GM10248 (cell line): ENCODE data around the gene RASSF5.
"Not testable (repeated sequence)": the region's sequence is repeated elsewhere in the genome, so short reads cannot be mapped to it uniquely, and the experiment has no call there.

Source experiments
- CTCF ChIA-PET: fragments of 300-600 bp; sonication (Branson Sonifier 250); formaldehyde crosslinking; extraction: SDS; loops from one replicate; lab custom pipeline; 2021; ENCODE audit warnings: antibody characterized with exemption; lab: Yijun Ruan, JAX
- POLR2A ChIA-PET: fragments of 350-650 bp; sonication (Branson Sonifier 250); formaldehyde crosslinking; extraction: SDS; loops from one replicate; lab custom pipeline; 2020; ENCODE audit warnings: antibody characterized with exemption; lab: Yijun Ruan, JAX
- DNase-seq: peaks from one replicate; pipeline ENCODE4 v3.0.0; 2012; ENCODE audit errors: extremely low spot score
- CTCF ChIP-seq: IDR thresholded peaks from 2 replicates; pipeline ENCODE4 v1.5.1; 2012; ENCODE audit warnings: mild to moderate bottlenecking, low read depth; ENCODE audit errors: extremely low read depth, missing control alignments, control extremely low read depth

RASSF5 gene

GRCh38 chr1:206579747-206580437 is 72.6 kb downstream of the RASSF5 start:
- POLR2A ChIA-PET = interaction anchor here (0.6 to 1.3 kb wide), 4 partner anchors 13 to 73 kb away, joined by 3 to 5 read pairs (median 4); partner anchors contain the start of gene RASSF5

GRCh38 chr1:206580438-206581113 is 73.2 kb downstream of the RASSF5 start:
- POLR2A ChIA-PET = interaction anchor here (0.6 to 1.3 kb wide), 6 partner anchors 13 to 73 kb away, joined by 3 to 5 read pairs (median 4); partner anchors contain the start of gene RASSF5

More at GRCh38 chr1:206579747-206580437, 72.6 kb downstream of the RASSF5 start:
- no peak for TF ChIP-seq CTCF
- CTCF ChIA-PET = interaction anchor here (0.9 to 15.2 kb wide), 23 partner anchors 8 to 117 kb away, joined by 3 to 191 read pairs (median 7); partner anchors contain the start of genes DYRK3, EIF2D and RASSF5
- DNase-seq = peak; percentile 83

DNA sequence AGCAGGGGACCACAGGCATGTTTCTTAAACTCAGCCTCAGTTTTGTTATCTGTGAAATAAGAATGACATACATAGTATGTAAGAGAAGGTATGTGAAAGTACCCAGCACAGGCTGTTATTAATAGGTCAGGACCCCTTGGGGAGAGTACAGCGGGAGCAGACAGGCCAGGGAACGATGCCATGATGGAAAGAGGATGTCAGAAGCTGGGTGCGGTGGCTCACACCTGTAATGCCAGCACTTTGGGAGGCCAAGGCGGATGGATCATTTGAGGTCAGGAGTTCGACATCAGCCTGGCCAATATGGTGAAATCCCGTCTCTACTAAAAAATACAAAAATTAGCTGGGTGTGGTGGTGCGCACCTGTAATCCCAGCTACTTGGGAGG is 73.8 kb downstream of the RASSF5 start:
- DNase-seq = not testable (repeated sequence)
- ChIA-PET POLR2A (interaction anchor here (0.7 to 1.1 kb wide), 3 partner anchors 17 to 50 kb away, joined by 3 to 4 read pairs (median 4); no protein-coding TSS in a partner anchor), CTCF (interaction anchor here (0.9 to 15.2 kb wide), 20 partner anchors 12 to 119 kb away, joined by 3 to 191 read pairs (median 6); partner anchors contain the start of genes IKBKE and RASSF5)

More at GRCh38 chr1:206580438-206581113, 73.2 kb downstream of the RASSF5 start:
- CTCF ChIA-PET = interaction anchor here (0.9 to 15.2 kb wide), 27 partner anchors 12 to 118 kb away, joined by 3 to 191 read pairs (median 5); partner anchors contain the start of genes DYRK3, EIF2D, IKBKE and RASSF5
- no peak for DNase-seq
- TF ChIP-seq CTCF = no peak

- POLR2A ChIA-PET = interaction anchor here (0.7 to 1.0 kb wide), 2 partner anchors 17 to 50 kb away, joined by 3 to 4 read pairs; no protein-coding TSS in a partner anchor
- TF ChIP-seq CTCF = no peak
Observed at GRCh38 chr1:206581571-206581981, 74.2 kb downstream of the RASSF5 start.

GRCh38 chr1:206582537-206582936 is 75.2 kb downstream of the RASSF5 start:
- POLR2A ChIA-PET = no interaction called here
- no peak for DNase-seq
- TF ChIP-seq CTCF = no peak
- CTCF ChIA-PET = interaction anchor here (0.9 to 15.2 kb wide), 25 partner anchors 8 to 120 kb away, joined by 3 to 191 read pairs (median 16); partner anchors contain the start of genes EIF2D, IKBKE and RASSF5

More at GRCh38 chr1:206581571-206581981, 74.2 kb downstream of the RASSF5 start:
- CTCF ChIA-PET = interaction anchor here (0.9 to 15.2 kb wide), 16 partner anchors 11 to 119 kb away, joined by 3 to 191 read pairs (median 7); partner anchors contain the start of genes IKBKE and RASSF5
- no peak for DNase-seq

DNA sequence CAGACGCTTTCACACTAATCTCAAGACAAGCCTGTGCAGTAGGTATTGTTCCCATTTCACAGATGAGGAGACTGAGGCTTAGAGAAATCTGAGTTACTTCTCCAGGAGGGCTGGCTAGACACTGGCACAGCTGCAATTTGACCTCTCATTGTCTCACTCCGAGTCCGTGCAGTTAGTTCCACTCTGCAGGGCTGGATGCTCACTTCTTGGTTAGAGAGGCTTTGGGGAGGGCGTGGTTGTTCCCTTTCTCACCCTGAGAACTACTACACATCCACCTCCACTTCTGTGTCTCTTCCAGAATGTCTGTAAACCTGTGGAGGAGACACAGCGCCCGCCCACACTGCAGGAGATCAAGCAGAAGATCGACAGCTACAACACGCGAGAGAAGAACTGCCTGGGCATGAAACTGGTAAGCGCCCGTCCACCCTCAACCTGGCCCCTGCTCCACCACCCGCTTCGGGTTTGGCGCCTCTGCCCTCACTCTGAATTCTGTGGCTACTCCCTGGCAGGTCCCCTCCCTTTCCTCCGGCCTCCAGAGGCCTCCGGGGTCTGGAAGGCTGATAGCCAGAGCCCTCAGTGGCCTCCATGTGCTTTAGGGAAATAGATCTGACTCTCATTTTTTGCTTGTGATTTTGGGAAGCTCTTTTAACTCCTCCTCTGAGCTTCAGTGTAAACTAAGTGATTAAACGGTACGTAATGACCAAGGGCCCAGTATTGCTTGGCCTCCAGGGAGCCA is 75.8 kb downstream of the RASSF5 start:
- POLR2A ChIA-PET = interaction anchor here (0.6 kb wide), 2 partner anchors 40 to 312 kb away, joined by 3 to 5 read pairs; no protein-coding TSS in a partner anchor
- no peak for TF ChIP-seq CTCF
- CTCF ChIA-PET = interaction anchor here (0.6 to 15.2 kb wide), 38 partner anchors 9 to 222 kb away, joined by 3 to 191 read pairs (median 8); partner anchors contain the start of genes EIF2D, IKBKE and RASSF5
- no peak for DNase-seq
